ENCODE measurements around the gene WDR27. TPM values are rescaled to one million over a fixed set of nuclear protein-coding genes. Genes with fewer than 3 reads are reported as not detected.

WDR27 gene
- total RNA-seq, 2 experiments from 2014 or later, result 77.2 to 108 TPM

DNA sequence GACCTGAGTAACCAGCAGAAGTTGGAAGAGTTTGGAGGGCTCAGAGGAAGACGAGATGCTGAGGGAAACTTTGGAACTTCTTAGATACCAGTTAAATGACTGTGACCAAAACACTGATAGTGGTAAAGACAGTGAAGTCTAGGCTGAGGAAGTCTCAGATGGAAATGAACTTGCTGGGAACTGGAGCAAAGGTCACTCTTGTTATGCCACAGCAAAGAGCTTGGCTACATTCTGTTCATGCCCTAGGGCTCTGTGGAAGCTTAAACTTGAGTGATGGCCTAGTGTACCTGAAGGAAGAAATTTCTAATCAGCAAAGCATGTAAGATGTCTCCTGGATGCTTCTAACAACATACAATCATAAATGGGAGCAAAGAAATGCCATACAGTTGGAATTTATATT, 24.7 kb downstream of the WDR27 start:
- no TSS peak for BruUV-seq (replicated peaks)
- ChIA-PET CTCF (ENCODE audit: unreplicated experiment) (interaction anchor here (1.6 kb wide), 1 partner anchor 16 kb away, joined by 4 read pairs; no protein-coding TSS in a partner anchor), POLR2A (no interaction called here)
- H3K9me3 ChIP-seq (ENCODE audit: low read length), result peaks cover 11% of the 10 kb centered on the region
- no peaks in the 10 kb centered on the region for H3K4me1 ChIP-seq (ENCODE audit: insufficient read depth, low read length, poor library complexity, severe bottlenecking)
- intact Hi-C loops (cut with micrococcal nuclease; ENCODE audit: unreplicated experiment), result no loop called here
- no peak for DNase-seq (ENCODE audit: low spot score)
- no peaks in the 10 kb centered on the region for H3K9me2 ChIP-seq (ENCODE audit: insufficient read depth, low read length)
- H2AFZ ChIP-seq (ENCODE audit: low read length), result no peak overlapping the region
- H3K79me2 ChIP-seq (ENCODE audit: insufficient read depth, low read depth, low read length), result no peaks in the 10 kb centered on the region
- no peak overlapping the region for H3K4me2 ChIP-seq (ENCODE audit: low read length)
- no peaks in the 10 kb centered on the region for H4K20me1 ChIP-seq (ENCODE audit: insufficient read depth, low read length)
- no peak overlapping the region for H3K27ac ChIP-seq (ENCODE audit: low read depth, low read length, poor library complexity, severe bottlenecking)
- H3K4me3 ChIP-seq (ENCODE audit: low read depth, low read length, poor library complexity, severe bottlenecking), result no peak overlapping the region
- TF ChIP-seq, protein P1, sequence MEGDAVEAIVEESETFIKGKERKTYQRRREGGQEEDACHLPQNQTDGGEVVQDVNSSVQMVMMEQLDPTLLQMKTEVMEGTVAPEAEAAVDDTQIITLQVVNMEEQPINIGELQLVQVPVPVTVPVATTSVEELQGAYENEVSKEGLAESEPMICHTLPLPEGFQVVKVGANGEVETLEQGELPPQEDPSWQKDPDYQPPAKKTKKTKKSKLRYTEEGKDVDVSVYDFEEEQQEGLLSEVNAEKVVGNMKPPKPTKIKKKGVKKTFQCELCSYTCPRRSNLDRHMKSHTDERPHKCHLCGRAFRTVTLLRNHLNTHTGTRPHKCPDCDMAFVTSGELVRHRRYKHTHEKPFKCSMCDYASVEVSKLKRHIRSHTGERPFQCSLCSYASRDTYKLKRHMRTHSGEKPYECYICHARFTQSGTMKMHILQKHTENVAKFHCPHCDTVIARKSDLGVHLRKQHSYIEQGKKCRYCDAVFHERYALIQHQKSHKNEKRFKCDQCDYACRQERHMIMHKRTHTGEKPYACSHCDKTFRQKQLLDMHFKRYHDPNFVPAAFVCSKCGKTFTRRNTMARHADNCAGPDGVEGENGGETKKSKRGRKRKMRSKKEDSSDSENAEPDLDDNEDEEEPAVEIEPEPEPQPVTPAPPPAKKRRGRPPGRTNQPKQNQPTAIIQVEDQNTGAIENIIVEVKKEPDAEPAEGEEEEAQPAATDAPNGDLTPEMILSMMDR (conservative IDR thresholded peaks at IDR 0.05; ENCODE audit: low read length), result no peak
- H3K36me3 ChIP-seq (ENCODE audit: insufficient read depth, low read length), result peaks cover 69% of the 10 kb centered on the region

DNA sequence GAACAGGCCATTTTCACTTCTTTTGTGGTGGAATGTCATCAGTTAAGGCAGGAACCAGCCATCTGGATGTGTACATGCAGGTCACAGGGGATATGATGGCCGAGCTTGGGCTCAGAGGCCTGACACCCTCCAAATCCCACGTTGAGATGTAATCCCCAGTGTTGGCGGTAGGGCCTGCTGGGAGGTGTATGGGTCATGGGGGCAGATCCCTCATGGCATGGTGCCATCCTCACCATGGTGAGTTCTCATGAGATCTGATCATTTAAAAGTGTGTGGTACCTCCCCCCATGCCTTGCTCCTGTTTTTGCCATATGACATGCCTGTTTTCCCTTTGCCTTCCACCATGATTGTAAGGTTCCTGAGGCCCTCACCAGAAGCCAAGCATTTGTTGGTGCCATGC, 26.8 kb downstream of the WDR27 start:
- POLR2A ChIA-PET, result no interaction called here
- no peak overlapping the region for H3K4me3 ChIP-seq (ENCODE audit: low read depth, low read length, poor library complexity, severe bottlenecking)
- DNase-seq (ENCODE audit: low spot score), result no peak
- no peak overlapping the region for H3K27ac ChIP-seq (ENCODE audit: low read depth, low read length, poor library complexity, severe bottlenecking)
- no peak overlapping the region for H3K4me2 ChIP-seq (ENCODE audit: low read length)
- no peaks in the 10 kb centered on the region for H3K79me2 ChIP-seq (ENCODE audit: insufficient read depth, low read depth, low read length)
- TF ChIP-seq, protein P1 (conservative IDR thresholded peaks at IDR 0.05; ENCODE audit: low read length), result no peak
- TF ChIP-seq EZH2phosphoT487 (IDR thresholded peaks at IDR 0.05; ENCODE audit: borderline replicate concordance, low read depth, low read length), result no peak
- CTCF ChIA-PET (ENCODE audit: unreplicated experiment), result no interaction called here
- no peaks in the 10 kb centered on the region for H4K20me1 ChIP-seq (ENCODE audit: insufficient read depth, low read length)
- H3K9me2 ChIP-seq (ENCODE audit: insufficient read depth, low read length), result no peaks in the 10 kb centered on the region
- intact Hi-C loops (cut with micrococcal nuclease; ENCODE audit: unreplicated experiment), result no loop called here
- H2AFZ ChIP-seq (ENCODE audit: low read length), result no peak overlapping the region
- H3K36me3 ChIP-seq (ENCODE audit: insufficient read depth, low read length), result peaks cover 66% of the 10 kb centered on the region
- no peaks in the 10 kb centered on the region for H3K9me3 ChIP-seq (ENCODE audit: low read length)
- BruUV-seq (replicated peaks), result no TSS peak
- H3K4me1 ChIP-seq (ENCODE audit: insufficient read depth, low read length, poor library complexity, severe bottlenecking), result no peaks in the 10 kb centered on the region

DNA sequence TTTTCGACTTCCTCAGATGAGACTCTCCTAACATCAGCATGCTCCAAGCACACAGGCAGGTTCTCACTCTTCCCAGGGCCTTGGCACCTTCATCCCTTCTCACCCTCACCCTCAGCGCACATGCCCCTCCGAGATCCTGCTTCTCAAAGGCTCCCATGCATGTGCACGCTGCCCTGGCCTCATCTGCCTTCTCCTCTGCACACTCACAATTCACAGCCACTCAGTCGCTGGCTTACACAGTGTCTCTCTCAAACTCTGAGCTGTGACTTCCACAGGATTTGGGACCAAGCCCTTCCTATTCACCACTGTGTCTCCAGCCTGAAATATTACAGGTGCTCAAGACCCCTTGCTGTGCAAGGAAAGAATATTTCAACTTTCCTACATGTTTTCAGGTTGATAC, 30.3 kb downstream of the WDR27 start:
- no peaks in the 10 kb centered on the region for H3K9me2 ChIP-seq (ENCODE audit: insufficient read depth, low read length)

More for the DNA sequence above, 30.3 kb downstream of the WDR27 start:
- H3K9me3 ChIP-seq (ENCODE audit: low read length), result no peaks in the 10 kb centered on the region
- peaks cover 66% of the 10 kb centered on the region; the same call in 1 of the 2 replicates for H3K36me3 ChIP-seq (ENCODE audit: insufficient read depth, low read length)
- no peak for DNase-seq (ENCODE audit: low spot score)
- H4K20me1 ChIP-seq (ENCODE audit: insufficient read depth, low read length), result no peaks in the 10 kb centered on the region
- H3K4me3 ChIP-seq (ENCODE audit: low read depth, low read length, poor library complexity, severe bottlenecking), result no peak overlapping the region
- no peak overlapping the region for H2AFZ ChIP-seq (ENCODE audit: low read length)
- CTCF ChIA-PET (ENCODE audit: unreplicated experiment), result no interaction called here
- intact Hi-C loops (cut with micrococcal nuclease; ENCODE audit: unreplicated experiment), result no loop called here
- H3K4me1 ChIP-seq (ENCODE audit: insufficient read depth, low read length, poor library complexity, severe bottlenecking), result no peaks in the 10 kb centered on the region
- no peak for TF ChIP-seq EZH2phosphoT487 (IDR thresholded peaks at IDR 0.05; ENCODE audit: borderline replicate concordance, low read depth, low read length)
- TF ChIP-seq, protein P1 (conservative IDR thresholded peaks at IDR 0.05; ENCODE audit: low read length), result no peak
- POLR2A ChIA-PET, result interaction anchor here (0.7 kb wide), 1 partner anchor 31 kb away, joined by 3 read pairs; no protein-coding TSS in a partner anchor
- H3K27ac ChIP-seq (ENCODE audit: low read depth, low read length, poor library complexity, severe bottlenecking), result no peak overlapping the region
- H3K79me2 ChIP-seq (ENCODE audit: insufficient read depth, low read depth, low read length), result no peaks in the 10 kb centered on the region
- BruUV-seq (replicated peaks), result no TSS peak
- no peak overlapping the region for H3K4me2 ChIP-seq (ENCODE audit: low read length)
